ENCODE data around the gene APOF.
"Not testable (repeated sequence)": the region's sequence is repeated elsewhere in the genome, so short reads cannot be mapped to it uniquely, and the experiment has no call there.

The APOF gene

GRCh38 chr12:56333197-56333678 is 29.4 kb downstream of the APOF start:
- DNase-seq, result peak in 5 of 58 donors; percentile 31 to 56 (median 34)

GRCh38 chr12:56332512-56333196 is 30.0 kb downstream of the APOF start:
- DNase-seq, result no peak

GRCh38 chr12:56330936-56331490 is 31.6 kb downstream of the APOF start:
- DNase-seq, result no peak

GRCh38 chr12:56326533-56326932 is 36.1 kb downstream of the APOF start:
- peak in 1 of 58 donors; percentile 27 for DNase-seq

- DNase-seq, result no peak
Measured at GRCh38 chr12:56326126-56326525, 36.5 kb downstream of the APOF start.

GRCh38 chr12:56324206-56324605 is 38.5 kb downstream of the APOF start:
- no peak for DNase-seq

- DNase-seq, result not testable (repeated sequence)
Measured at GRCh38 chr12:56321610-56322009, 41.0 kb downstream of the APOF start.

GRCh38 chr12:56321027-56321426 is 41.6 kb downstream of the APOF start:
- no peak for DNase-seq

- no peak for DNase-seq
Measured at GRCh38 chr12:56317675-56318074, 45.0 kb downstream of the APOF start.

GRCh38 chr12:56315622-56316473 is 46.8 kb downstream of the APOF start, which contains the start of gene CNPY2:
Gene CNPY2, minus strand, starts transcription at chr12:56315988. Its CDS starts 771 bp downstream, at chr12:56315217.
- peak; percentile 60 to 98 (median 93) for DNase-seq

- peak in 41 of 58 donors; percentile 7 to 74 (median 46) for DNase-seq
Measured at GRCh38 chr12:56315249-56315621, 47.4 kb downstream of the APOF start.

- no peak for DNase-seq
Measured at GRCh38 chr12:56311003-56311402, 51.7 kb downstream of the APOF start.
